ENCODE data around the gene CYP4F22.
"Not testable (repeated sequence)": the region's sequence is repeated elsewhere in the genome, so short reads cannot be mapped to it uniquely, and the experiment has no call there.

GRCh38 chr19:15485768-15486167 is 22.6 kb upstream of the CYP4F22 start:
- TF ChIP-seq, protein P1, sequence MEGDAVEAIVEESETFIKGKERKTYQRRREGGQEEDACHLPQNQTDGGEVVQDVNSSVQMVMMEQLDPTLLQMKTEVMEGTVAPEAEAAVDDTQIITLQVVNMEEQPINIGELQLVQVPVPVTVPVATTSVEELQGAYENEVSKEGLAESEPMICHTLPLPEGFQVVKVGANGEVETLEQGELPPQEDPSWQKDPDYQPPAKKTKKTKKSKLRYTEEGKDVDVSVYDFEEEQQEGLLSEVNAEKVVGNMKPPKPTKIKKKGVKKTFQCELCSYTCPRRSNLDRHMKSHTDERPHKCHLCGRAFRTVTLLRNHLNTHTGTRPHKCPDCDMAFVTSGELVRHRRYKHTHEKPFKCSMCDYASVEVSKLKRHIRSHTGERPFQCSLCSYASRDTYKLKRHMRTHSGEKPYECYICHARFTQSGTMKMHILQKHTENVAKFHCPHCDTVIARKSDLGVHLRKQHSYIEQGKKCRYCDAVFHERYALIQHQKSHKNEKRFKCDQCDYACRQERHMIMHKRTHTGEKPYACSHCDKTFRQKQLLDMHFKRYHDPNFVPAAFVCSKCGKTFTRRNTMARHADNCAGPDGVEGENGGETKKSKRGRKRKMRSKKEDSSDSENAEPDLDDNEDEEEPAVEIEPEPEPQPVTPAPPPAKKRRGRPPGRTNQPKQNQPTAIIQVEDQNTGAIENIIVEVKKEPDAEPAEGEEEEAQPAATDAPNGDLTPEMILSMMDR (IDR thresholded peaks at IDR 0.05), result not testable (repeated sequence)
- not testable (repeated sequence) for TF ChIP-seq POLR2AphosphoS5 (IDR thresholded peaks at IDR 0.05)
